HUES64 (cell line): ENCODE measurements around the gene ZNF398.

Experiments
- H3K27ac ChIP-seq: 2 replicates; pipeline ENCODE4 v1.7.0; 2013; ENCODE audit warnings: low read depth, low read length, inconsistent platforms
- H3K27me3 ChIP-seq: 2 replicates; pipeline ENCODE4 v1.6.1; 2013; ENCODE audit warnings: mild to moderate bottlenecking, low read length; ENCODE audit not compliant: insufficient read depth
- H3K36me3 ChIP-seq: 2 replicates; pipeline ENCODE4 v1.6.1; 2013; ENCODE audit warnings: mild to moderate bottlenecking, low read length; ENCODE audit not compliant: insufficient read depth
- H3K4me1 ChIP-seq: 2 replicates; pipeline ENCODE4 v1.6.1; 2013; ENCODE audit warnings: mild to moderate bottlenecking, low read length, moderate library complexity; ENCODE audit not compliant: insufficient read depth
- H3K4me3 ChIP-seq: 2 replicates; pipeline ENCODE4 v1.5.1; 2013; ENCODE audit warnings: mild to moderate bottlenecking, low read length, moderate library complexity
- H3K9ac ChIP-seq: 2 replicates; pipeline ENCODE4 v1.6.1; 2013; ENCODE audit warnings: mild to moderate bottlenecking, low read depth, low read length
- H3K9me3 ChIP-seq: 2 replicates; pipeline ENCODE4 v1.6.1; 2013; ENCODE audit warnings: low read depth, low read length; ENCODE audit not compliant: insufficient read depth
- WGBS: fragments of 150-250, 120-280 bp; methylation state at CpG from one replicate; pipeline ENCODE4 v1.1.7; 2013; ENCODE audit warnings: missing lambda C conversion rate; 5-methylcytosine and 5-hydroxymethylcytosine counted together

Gene ZNF398

DNA sequence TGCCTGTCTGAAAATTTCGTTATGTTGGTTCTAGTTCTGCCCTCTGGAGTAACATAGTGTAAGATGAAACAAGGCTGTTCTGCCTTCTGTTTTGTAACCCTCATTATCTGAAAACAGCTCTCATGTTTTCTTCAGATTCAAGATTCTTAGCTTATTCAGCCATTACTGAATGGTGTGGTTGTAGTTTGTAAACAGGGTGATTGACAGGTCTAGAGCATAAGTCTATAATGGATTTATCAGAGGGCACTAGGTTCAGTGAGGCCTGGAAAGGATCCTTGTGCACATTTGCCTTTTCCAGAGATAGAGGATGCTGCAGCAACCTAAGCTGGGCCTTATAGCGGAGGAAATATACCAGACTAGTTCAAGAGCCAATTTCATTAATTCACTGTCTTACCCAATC lies 6.1 kb downstream of the ZNF398 start:
- H3K27ac ChIP-seq, result no peak overlapping the region
- 95% methylated on average over 2 of the region's 2 CpGs for WGBS
- peaks cover 68% of the 10 kb centered on the region for H3K36me3 ChIP-seq

DNA sequence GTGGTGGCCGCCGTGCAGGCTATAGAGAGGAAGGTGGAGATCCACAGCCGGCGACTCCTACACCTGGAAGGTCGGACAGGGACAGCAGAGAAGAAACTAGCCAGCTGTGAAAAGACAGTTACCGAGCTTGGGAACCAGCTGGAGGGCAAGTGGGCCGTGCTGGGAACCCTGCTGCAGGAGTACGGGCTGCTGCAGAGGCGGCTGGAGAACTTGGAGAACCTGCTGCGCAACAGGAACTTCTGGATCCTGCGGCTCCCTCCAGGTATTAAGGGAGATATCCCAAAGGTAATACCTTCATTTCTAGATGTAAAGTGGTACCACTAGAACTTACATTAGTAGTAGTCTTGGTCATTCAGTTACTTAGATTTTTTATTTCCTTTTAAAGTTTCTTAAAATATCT lies 6.8 kb downstream of the ZNF398 start:
- Histone ChIP-seq H3K4me1 (peaks cover 18% of the 10 kb centered on the region), H3K27ac (no peak overlapping the region), H3K4me3 (no peak overlapping the region), H3K27me3 (no peaks in the 10 kb centered on the region), H3K9ac (no peak overlapping the region), H3K36me3 (peaks cover 75% of the 10 kb centered on the region), H3K9me3 (no peaks in the 10 kb centered on the region)
- 95% methylated on average over 11 of the region's 11 CpGs for WGBS

More for the DNA sequence above, 6.1 kb downstream of the ZNF398 start:
- Histone ChIP-seq H3K4me1 (peaks cover 18% of the 10 kb centered on the region), H3K4me3 (no peak overlapping the region), H3K9me3 (no peaks in the 10 kb centered on the region), H3K9ac (no peak overlapping the region), H3K27me3 (no peaks in the 10 kb centered on the region)

DNA sequence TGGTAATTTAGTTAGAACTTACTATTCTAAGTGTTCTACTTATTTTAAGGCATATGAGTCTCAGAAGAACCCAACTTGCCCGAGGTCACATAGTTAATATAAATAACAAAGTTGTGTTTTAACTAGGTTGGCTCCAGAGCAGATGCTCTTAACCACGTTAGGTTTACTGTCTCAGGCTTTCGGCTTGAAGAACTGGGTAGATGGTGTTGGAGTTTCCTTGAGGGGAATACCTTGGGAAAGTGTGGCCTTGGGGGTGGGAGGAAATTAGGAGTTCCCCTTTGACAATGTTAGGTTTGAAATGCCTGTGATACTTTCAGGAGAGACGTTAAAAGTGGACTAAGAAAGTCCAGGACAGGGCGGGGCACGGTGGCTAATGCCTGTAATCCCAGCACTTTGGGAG lies 9.6 kb downstream of the ZNF398 start:
- Histone ChIP-seq H3K9ac (no peak overlapping the region), H3K4me1 (no peaks in the 10 kb centered on the region), H3K27me3 (no peaks in the 10 kb centered on the region), H3K4me3 (no peak overlapping the region), H3K36me3 (peaks cover 85% of the 10 kb centered on the region), H3K27ac (no peak overlapping the region), H3K9me3 (no peaks in the 10 kb centered on the region)
- 99% methylated on average over 6 of the region's 6 CpGs for WGBS

DNA sequence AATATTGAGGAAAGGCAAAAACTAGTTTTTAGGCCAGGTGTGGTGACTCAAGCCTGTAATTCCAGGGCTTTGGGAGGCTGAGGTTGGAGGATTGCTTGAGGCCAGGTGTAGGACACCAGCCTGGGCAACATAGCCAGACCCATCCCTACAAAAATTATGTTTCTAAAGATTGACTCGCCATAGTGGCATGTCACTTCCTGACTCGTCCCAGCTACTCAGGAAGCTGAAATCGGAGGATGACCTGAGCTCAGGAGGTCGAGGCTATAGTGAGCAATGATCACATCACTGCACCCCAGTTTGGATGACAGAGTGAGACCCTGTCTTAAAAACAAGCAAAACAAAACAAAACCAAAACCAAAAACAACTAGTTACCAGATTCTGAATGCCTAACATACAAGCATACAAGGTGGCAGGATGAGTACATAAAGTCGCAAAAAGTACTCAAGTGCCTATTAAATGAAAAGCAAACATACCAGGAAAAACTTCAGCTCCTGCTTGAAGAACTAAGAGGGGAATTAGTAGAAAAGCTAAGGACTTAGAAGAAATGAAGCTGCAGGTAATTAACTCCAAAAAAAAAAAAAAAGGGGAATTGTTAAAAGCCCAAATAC lies 14.1 kb downstream of the ZNF398 start:
- Histone ChIP-seq H3K4me1 (no peaks in the 10 kb centered on the region), H3K9me3 (no peaks in the 10 kb centered on the region), H3K9ac (no peak overlapping the region), H3K4me3 (no peak overlapping the region), H3K27me3 (no peaks in the 10 kb centered on the region), H3K27ac (no peak overlapping the region), H3K36me3 (peaks cover 89% of the 10 kb centered on the region)
- WGBS, result 93% methylated on average over 5 of the region's 5 CpGs

DNA sequence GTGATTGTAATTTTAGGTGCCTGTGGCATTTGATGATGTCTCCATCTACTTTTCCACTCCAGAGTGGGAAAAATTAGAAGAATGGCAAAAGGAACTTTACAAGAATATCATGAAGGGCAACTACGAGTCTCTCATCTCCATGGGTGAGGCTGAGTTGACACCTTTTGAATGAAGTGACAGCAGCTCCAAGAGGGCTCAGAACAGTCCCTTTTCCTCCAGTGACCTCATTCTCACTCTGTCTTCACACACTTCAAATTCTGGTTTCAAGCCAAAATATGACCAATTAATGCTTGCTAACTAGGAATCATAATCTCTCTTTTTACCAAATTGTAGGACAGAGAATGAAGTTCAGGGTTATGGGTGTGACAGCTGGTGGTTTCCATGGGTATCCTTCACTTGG lies 18.9 kb downstream of the ZNF398 start:
- H3K9ac ChIP-seq, result no peak overlapping the region
- H3K9me3 ChIP-seq, result no peaks in the 10 kb centered on the region
- 89% methylated on average over 1 of the region's 1 CpG for WGBS
- no peaks in the 10 kb centered on the region for H3K27me3 ChIP-seq
- H3K4me1 ChIP-seq, result no peaks in the 10 kb centered on the region
- H3K27ac ChIP-seq, result no peak overlapping the region
- no peak overlapping the region for H3K4me3 ChIP-seq
- peaks cover 92% of the 10 kb centered on the region for H3K36me3 ChIP-seq

DNA sequence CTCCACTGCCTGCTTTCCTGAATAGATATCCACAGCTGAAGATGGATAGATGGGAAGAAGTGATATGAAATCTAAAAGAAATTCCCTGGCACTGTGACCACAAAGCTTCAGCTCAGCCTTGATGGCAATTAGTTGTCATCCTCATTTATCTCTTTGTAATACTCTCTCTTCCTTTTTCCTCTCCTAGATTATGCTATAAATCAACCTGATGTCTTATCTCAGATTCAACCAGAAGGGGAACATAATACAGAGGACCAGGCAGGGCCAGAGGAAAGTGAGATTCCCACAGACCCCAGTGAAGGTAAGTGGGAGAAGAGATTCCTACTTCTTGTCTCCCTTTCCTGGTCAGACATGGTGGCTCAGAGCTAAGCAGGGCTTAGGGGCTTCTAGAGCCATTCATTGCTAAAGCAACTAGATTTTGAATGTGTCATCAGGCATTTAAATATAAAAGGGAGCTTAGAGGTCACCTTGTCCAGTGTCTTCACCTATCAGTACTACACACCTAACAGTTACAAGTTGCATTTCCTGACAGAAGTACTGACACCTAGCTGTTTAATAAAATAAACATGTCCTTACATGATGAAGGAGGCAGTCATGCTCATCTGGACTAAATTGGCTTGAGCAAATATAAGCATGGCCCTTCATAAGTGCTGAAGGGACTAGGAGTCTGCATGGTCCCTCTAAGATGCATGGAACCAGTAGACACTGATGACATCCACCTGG lies 19.5 kb downstream of the ZNF398 start:
- no peak overlapping the region for H3K4me3 ChIP-seq
- no peak overlapping the region for H3K9ac ChIP-seq
- H3K27me3 ChIP-seq, result no peaks in the 10 kb centered on the region
- no peaks in the 10 kb centered on the region for H3K9me3 ChIP-seq
- no peak overlapping the region for H3K27ac ChIP-seq
- H3K4me1 ChIP-seq, result no peaks in the 10 kb centered on the region
- H3K36me3 ChIP-seq, result peaks cover 91% of the 10 kb centered on the region

DNA sequence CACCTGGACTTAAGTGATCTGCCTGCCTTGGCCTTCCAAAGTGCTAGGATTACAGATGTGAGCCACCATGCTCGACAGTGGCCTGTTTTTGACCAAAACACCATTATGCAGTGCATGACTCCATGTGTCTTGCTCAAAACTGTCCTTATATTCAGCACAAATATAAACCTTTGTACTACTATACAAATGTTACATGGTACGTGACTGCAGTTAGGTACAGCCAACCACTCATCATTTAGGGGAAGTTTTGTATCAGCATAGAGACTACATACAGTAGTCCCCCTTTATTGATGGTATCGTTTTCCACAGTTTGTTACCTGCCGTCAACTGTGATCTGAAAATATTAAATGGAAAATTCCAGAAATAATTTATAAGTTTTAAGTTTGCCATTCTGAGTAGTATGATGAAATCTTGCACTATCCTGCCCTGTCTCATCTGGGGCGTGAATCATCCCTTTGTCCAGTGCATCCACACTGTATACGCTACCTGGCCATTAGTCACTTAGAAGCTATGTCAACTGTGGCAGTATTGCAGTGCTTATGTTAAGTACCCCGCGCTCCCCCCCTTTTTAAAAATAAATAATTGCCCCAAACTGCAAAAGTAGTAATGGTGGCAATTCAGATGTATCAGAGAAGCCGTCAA lies 24.8 kb downstream of the ZNF398 start:
- no peaks in the 10 kb centered on the region for H3K27me3 ChIP-seq
- H3K4me3 ChIP-seq, result no peak overlapping the region
- peaks cover 99% of the 10 kb centered on the region for H3K36me3 ChIP-seq
- no peak overlapping the region for H3K27ac ChIP-seq
- no peaks in the 10 kb centered on the region for H3K4me1 ChIP-seq
- 94% methylated on average over 8 of the region's 9 CpGs for WGBS
- H3K9me3 ChIP-seq, result no peaks in the 10 kb centered on the region
- H3K9ac ChIP-seq, result no peak overlapping the region

DNA sequence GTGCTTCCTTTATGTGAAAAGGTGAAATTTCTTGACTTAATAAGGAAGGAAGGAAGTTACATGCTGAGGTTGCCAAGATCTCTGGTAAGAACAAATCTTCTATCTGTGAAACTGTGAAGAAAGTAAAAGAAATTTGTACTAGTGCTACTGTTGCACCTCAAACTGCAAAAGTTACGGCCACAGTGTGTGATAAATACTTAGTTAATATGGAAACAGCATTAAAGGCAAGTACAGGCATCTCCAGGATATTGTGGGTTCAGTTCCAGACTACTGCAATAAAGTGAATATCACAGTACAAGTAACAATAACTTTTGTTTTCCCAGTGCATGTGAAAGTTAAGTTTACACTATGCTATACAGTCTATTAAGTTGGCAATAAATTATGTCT lies 25.3 kb downstream of the ZNF398 start:
- no peaks in the 10 kb centered on the region for H3K9me3 ChIP-seq
- H3K36me3 ChIP-seq, result peaks cover 99% of the 10 kb centered on the region
- H3K4me3 ChIP-seq, result no peak overlapping the region
- WGBS, result 100% methylated on average over 1 of the region's 1 CpG
- H3K9ac ChIP-seq, result no peak overlapping the region
- no peaks in the 10 kb centered on the region for H3K4me1 ChIP-seq
- H3K27ac ChIP-seq, result no peak overlapping the region
- no peaks in the 10 kb centered on the region for H3K27me3 ChIP-seq

DNA sequence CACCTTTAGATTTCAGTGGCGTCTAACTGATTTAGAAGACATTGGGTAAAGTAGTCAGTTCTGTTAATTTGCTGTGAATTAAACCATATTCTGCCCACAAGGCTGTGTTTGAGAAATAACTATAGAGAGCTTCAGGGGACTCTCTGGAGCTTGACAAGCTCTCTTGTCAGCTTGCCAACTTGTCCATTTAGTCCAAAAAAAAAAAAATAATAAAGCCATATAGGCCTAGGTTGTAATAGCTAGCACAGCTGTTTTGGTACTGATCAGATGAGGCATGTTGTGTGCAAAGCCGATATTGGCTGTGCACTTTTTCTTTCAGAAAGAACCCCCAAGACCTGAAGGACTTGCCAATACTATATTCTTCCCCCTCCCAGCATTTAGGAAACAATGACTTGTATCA lies 27.9 kb downstream of the ZNF398 start:
- H3K9me3 ChIP-seq, result no peaks in the 10 kb centered on the region
- H3K27me3 ChIP-seq, result no peaks in the 10 kb centered on the region
- WGBS, result 100% methylated on average over 2 of the region's 2 CpGs
- peaks cover 98% of the 10 kb centered on the region for H3K36me3 ChIP-seq
- H3K4me1 ChIP-seq, result no peaks in the 10 kb centered on the region
- H3K9ac ChIP-seq, result no peak overlapping the region
- no peak overlapping the region for H3K27ac ChIP-seq
- no peak overlapping the region for H3K4me3 ChIP-seq

DNA sequence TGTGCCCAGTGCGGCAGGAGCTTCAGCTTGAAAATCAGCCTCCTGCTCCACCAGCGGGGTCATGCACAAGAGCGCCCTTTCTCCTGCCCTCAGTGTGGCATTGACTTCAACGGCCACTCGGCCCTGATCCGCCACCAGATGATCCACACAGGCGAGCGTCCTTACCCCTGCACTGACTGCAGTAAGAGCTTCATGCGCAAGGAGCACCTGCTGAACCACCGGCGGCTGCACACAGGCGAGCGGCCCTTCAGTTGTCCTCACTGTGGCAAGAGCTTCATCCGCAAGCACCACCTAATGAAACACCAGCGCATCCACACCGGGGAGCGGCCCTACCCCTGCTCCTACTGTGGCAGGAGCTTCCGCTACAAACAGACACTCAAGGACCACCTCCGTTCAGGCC lies 32.0 kb downstream of the ZNF398 start:
- H3K36me3 ChIP-seq, result peaks cover 84% of the 10 kb centered on the region
- WGBS, result 96% methylated on average over 19 of the region's 19 CpGs

DNA sequence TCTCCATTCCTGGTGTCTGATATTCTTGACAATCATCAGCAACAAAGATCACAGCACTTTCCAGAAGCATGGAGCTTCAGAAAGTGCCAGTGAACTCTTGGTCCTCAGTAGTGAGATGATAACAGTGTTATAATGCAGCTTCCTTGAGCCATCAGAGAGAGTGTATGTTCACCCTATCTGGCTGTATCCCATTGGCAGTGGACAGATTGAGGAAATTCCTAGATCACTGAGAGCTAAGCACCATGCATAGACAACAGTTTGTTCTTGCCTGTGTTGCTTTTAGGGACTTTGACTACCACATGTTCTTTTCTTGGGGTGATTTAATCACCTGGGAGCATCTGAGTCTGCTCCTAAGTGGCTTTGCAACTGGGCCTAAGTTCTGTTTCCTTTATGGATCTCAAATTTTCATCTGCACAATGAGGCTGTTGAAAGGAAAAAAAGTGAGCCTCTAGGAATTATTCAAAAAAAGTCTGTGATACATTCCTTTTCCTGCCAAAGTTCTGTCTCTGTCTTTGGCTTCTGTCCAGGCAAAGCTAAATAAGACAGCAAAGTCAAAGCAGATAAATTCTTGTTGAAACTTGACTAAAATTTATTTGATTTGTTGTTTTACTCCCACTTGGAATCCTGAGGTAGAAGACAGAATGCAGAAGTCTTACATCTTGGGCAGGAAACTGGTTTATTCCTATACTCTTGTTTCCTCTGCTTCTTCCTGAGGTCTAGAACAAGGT lies 33.6 kb downstream of the ZNF398 start:
- no peaks in the 10 kb centered on the region for H3K4me1 ChIP-seq
- no peak overlapping the region for H3K9ac ChIP-seq
- H3K36me3 ChIP-seq, result peaks cover 67% of the 10 kb centered on the region
- H3K27me3 ChIP-seq, result no peaks in the 10 kb centered on the region
- H3K4me3 ChIP-seq, result no peak overlapping the region
- H3K27ac ChIP-seq, result no peak overlapping the region
- H3K9me3 ChIP-seq, result no peaks in the 10 kb centered on the region

More for the DNA sequence above, 32.0 kb downstream of the ZNF398 start:
- no peak overlapping the region for H3K4me3 ChIP-seq
- H3K9me3 ChIP-seq, result no peaks in the 10 kb centered on the region
- no peak overlapping the region for H3K9ac ChIP-seq
- no peaks in the 10 kb centered on the region for H3K27me3 ChIP-seq
- no peak overlapping the region for H3K27ac ChIP-seq
- no peaks in the 10 kb centered on the region for H3K4me1 ChIP-seq
